ENCODE data around the gene GDE1. TPM values are rescaled to one million over a fixed set of nuclear protein-coding genes. Genes with fewer than 3 reads are reported as not detected.

Gene GDE1
- total RNA-seq, 1 experiment from 2014 or later: 45.6 TPM

GRCh38 chr16:19485611-19486010 lies 36.3 kb downstream of the GDE1 start:
- Histone ChIP-seq H4K20me1 (ENCODE audit: low read length) (no peaks in the 10 kb centered on the region), H3F3A (ENCODE audit: low read length, unreplicated experiment) (no peaks in the 10 kb centered on the region), H3K4me3 (ENCODE audit: low read length) (no peak overlapping the region), H3K9me3 (ENCODE audit: low read length) (no peaks in the 10 kb centered on the region), H3K4me1 (ENCODE audit: insufficient read depth, low read length) (peaks cover 6% of the 10 kb centered on the region; the same call in 1 of the 2 replicates), H3K9me2 (replicated peaks; ENCODE audit: low read length) (no peaks in the 10 kb centered on the region), H3K27me3 (ENCODE audit: low read length) (no peaks in the 10 kb centered on the region), H3K9ac (ENCODE audit: low read length) (no peak overlapping the region), H3K4me2 (ENCODE audit: low read length) (no peak overlapping the region), H3K27ac (ENCODE audit: low read length) (no peak overlapping the region), H3K79me2 (ENCODE audit: low read length) (no peaks in the 10 kb centered on the region), H2AFZ (ENCODE audit: low read length) (no peak overlapping the region), H3K36me3 (ENCODE audit: low read depth, low read length) (peaks cover 6% of the 10 kb centered on the region)
- intact Hi-C loops (cut with micrococcal nuclease): no loop called here
- POLR2A ChIA-PET (ENCODE audit: unreplicated experiment): no interaction called here
- TF ChIP-seq, protein P1, sequence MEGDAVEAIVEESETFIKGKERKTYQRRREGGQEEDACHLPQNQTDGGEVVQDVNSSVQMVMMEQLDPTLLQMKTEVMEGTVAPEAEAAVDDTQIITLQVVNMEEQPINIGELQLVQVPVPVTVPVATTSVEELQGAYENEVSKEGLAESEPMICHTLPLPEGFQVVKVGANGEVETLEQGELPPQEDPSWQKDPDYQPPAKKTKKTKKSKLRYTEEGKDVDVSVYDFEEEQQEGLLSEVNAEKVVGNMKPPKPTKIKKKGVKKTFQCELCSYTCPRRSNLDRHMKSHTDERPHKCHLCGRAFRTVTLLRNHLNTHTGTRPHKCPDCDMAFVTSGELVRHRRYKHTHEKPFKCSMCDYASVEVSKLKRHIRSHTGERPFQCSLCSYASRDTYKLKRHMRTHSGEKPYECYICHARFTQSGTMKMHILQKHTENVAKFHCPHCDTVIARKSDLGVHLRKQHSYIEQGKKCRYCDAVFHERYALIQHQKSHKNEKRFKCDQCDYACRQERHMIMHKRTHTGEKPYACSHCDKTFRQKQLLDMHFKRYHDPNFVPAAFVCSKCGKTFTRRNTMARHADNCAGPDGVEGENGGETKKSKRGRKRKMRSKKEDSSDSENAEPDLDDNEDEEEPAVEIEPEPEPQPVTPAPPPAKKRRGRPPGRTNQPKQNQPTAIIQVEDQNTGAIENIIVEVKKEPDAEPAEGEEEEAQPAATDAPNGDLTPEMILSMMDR (conservative IDR thresholded peaks at IDR 0.05; ENCODE audit: low read depth, low read length): no peak
- TF ChIP-seq EZH2phosphoT487 (IDR thresholded peaks at IDR 0.05; ENCODE audit: borderline replicate concordance, low read length) (no peak), EZH2 (IDR thresholded peaks at IDR 0.05; ENCODE audit: low read length, unreplicated experiment) (no peak)
- no peak for ATAC-seq
- BruUV-seq (replicated peaks): no TSS peak
- CTCF ChIA-PET: no interaction called here
- no peak for DNase-seq

- peaks cover 6% of the 10 kb centered on the region for H3K36me3 ChIP-seq (ENCODE audit: low read depth, low read length)
- H3K9me3 ChIP-seq (ENCODE audit: low read length): no peaks in the 10 kb centered on the region
- no peak for TF ChIP-seq EZH2 (IDR thresholded peaks at IDR 0.05; ENCODE audit: low read length, unreplicated experiment)
- TF ChIP-seq EZH2phosphoT487 (IDR thresholded peaks at IDR 0.05; ENCODE audit: borderline replicate concordance, low read length): no peak
- TF ChIP-seq, protein P1 (conservative IDR thresholded peaks at IDR 0.05; ENCODE audit: low read depth, low read length): no peak
- H3K4me3 ChIP-seq (ENCODE audit: low read length): no peak overlapping the region
- peaks cover 17% of the 10 kb centered on the region for H3K4me1 ChIP-seq (ENCODE audit: insufficient read depth, low read length)
- intact Hi-C loops (cut with micrococcal nuclease): no loop called here
- no peaks in the 10 kb centered on the region for H3K9me2 ChIP-seq (replicated peaks; ENCODE audit: low read length)
- no peaks in the 10 kb centered on the region for H3K27me3 ChIP-seq (ENCODE audit: low read length)
- H4K20me1 ChIP-seq (ENCODE audit: low read length): no peaks in the 10 kb centered on the region
- H3K9ac ChIP-seq (ENCODE audit: low read length): no peak overlapping the region
- no peak overlapping the region for H3K27ac ChIP-seq (ENCODE audit: low read length)
- no peaks in the 10 kb centered on the region for H3F3A ChIP-seq (ENCODE audit: low read length, unreplicated experiment)
- no TSS peak for BruUV-seq (replicated peaks)
- no peaks in the 10 kb centered on the region for H3K79me2 ChIP-seq (ENCODE audit: low read length)
- ATAC-seq (no peak), DNase-seq (no peak)
- CTCF ChIA-PET: no interaction called here
- H3K4me2 ChIP-seq (ENCODE audit: low read length): no peak overlapping the region
- no peak overlapping the region for H2AFZ ChIP-seq (ENCODE audit: low read length)
- POLR2A ChIA-PET (ENCODE audit: unreplicated experiment): no interaction called here
Measured at GRCh38 chr16:19484096-19484495, 37.8 kb downstream of the GDE1 start.

DNA sequence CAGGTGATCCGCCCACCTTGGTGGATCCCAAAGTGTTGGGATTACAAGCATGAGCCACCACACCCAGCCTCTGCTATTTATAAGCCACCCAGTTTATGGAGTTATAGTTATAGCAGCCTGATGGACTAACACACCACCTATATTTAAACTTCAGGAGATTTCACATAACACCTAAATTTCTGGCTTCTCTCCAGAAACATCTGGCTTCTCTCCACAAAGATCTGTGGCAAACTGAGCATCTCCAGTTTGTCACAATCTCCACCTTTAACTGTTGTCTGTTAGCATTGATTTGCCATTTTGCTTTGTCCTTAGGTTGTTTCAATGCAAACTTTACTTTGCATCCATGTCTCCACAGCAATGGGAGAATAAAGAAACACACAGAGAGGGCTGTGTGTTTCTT lies 39.6 kb downstream of the GDE1 start:
- ChIA-PET POLR2A (ENCODE audit: unreplicated experiment) (no interaction called here), CTCF (no interaction called here)
- Histone ChIP-seq H3K4me2 (ENCODE audit: low read length) (no peak overlapping the region), H3K9me3 (ENCODE audit: low read length) (no peaks in the 10 kb centered on the region), H3K36me3 (ENCODE audit: low read depth, low read length) (peaks cover 6% of the 10 kb centered on the region), H3F3A (ENCODE audit: low read length, unreplicated experiment) (no peaks in the 10 kb centered on the region), H2AFZ (ENCODE audit: low read length) (no peak overlapping the region), H3K9ac (ENCODE audit: low read length) (no peak overlapping the region), H3K4me1 (ENCODE audit: insufficient read depth, low read length) (peaks cover 17% of the 10 kb centered on the region), H3K27me3 (ENCODE audit: low read length) (no peaks in the 10 kb centered on the region), H4K20me1 (ENCODE audit: low read length) (no peaks in the 10 kb centered on the region), H3K9me2 (replicated peaks; ENCODE audit: low read length) (no peaks in the 10 kb centered on the region), H3K4me3 (ENCODE audit: low read length) (no peak overlapping the region), H3K27ac (ENCODE audit: low read length) (no peak overlapping the region), H3K79me2 (ENCODE audit: low read length) (no peaks in the 10 kb centered on the region)
- BruUV-seq (replicated peaks): no TSS peak
- DNase-seq (no peak), ATAC-seq (no peak)
- TF ChIP-seq, protein P1 (conservative IDR thresholded peaks at IDR 0.05; ENCODE audit: low read depth, low read length): no peak
- TF ChIP-seq EZH2 (IDR thresholded peaks at IDR 0.05; ENCODE audit: low read length, unreplicated experiment) (no peak), EZH2phosphoT487 (IDR thresholded peaks at IDR 0.05; ENCODE audit: borderline replicate concordance, low read length) (no peak)
- intact Hi-C loops (cut with micrococcal nuclease): no loop called here

Data from PC-3 (cell line).